Measurements from ENCODE around the gene C9orf78.

C9orf78 gene

GRCh38 chr9:129854588-129855110, 19.6 kb upstream of the C9orf78 start:
- CTCF ChIA-PET = no interaction called here
- POLR2A ChIA-PET = no interaction called here
- TF ChIP-seq HDGF (IDR thresholded peaks at IDR 0.05; ENCODE audit: borderline replicate concordance) (no peak), ARNT (IDR thresholded peaks at IDR 0.05) (no peak), LEF1 (IDR thresholded peaks at IDR 0.05; ENCODE audit: borderline replicate concordance) (no peak), L3MBTL2 (conservative IDR thresholded peaks at IDR 0.05) (no peak), ELF4 (IDR thresholded peaks at IDR 0.05) (no peak), SUZ12 (IDR thresholded peaks at IDR 0.05) (no peak), FOXA1 (IDR thresholded peaks at IDR 0.05) (no peak), BHLHE40 (IDR thresholded peaks at IDR 0.05; ENCODE audit: borderline replicate concordance) (no peak), CTBP1 (IDR thresholded peaks at IDR 0.05; ENCODE audit: borderline replicate concordance) (no peak), PKNOX1 (IDR thresholded peaks at IDR 0.05) (no peak), FOXK2 (IDR thresholded peaks at IDR 0.05) (no peak), NFRKB (IDR thresholded peaks at IDR 0.05) (no peak), TARDBP (IDR thresholded peaks at IDR 0.05) (no peak), ZNF384 (IDR thresholded peaks at IDR 0.05) (no peak), SP1 (IDR thresholded peaks at IDR 0.05) (no peak), FOXM1 (IDR thresholded peaks at IDR 0.05; ENCODE audit: borderline replicate concordance) (no peak)
- DNase-seq (ENCODE audit: extremely low spot score) = no peak

GRCh38 chr9:129853614-129854013, 18.5 kb upstream of the C9orf78 start:
- ChIA-PET POLR2A (no interaction called here), CTCF (no interaction called here)
- no peak for TF ChIP-seq FOXA1 (IDR thresholded peaks at IDR 0.05)
- no peak for TF ChIP-seq ZNF384 (IDR thresholded peaks at IDR 0.05)
- no peak for TF ChIP-seq FOXK2 (IDR thresholded peaks at IDR 0.05)
- no peak for TF ChIP-seq ELF4 (IDR thresholded peaks at IDR 0.05)
- TF ChIP-seq SUZ12 (IDR thresholded peaks at IDR 0.05) = no peak
- TF ChIP-seq ARNT (IDR thresholded peaks at IDR 0.05) = no peak
- TF ChIP-seq NFRKB (IDR thresholded peaks at IDR 0.05) = no peak
- no peak for TF ChIP-seq TARDBP (IDR thresholded peaks at IDR 0.05)
- TF ChIP-seq SP1 (IDR thresholded peaks at IDR 0.05) = no peak
- no peak for TF ChIP-seq BHLHE40 (IDR thresholded peaks at IDR 0.05; ENCODE audit: borderline replicate concordance)
- no peak for TF ChIP-seq FOXM1 (IDR thresholded peaks at IDR 0.05; ENCODE audit: borderline replicate concordance)
- no peak for TF ChIP-seq HDGF (IDR thresholded peaks at IDR 0.05; ENCODE audit: borderline replicate concordance)
- TF ChIP-seq LEF1 (IDR thresholded peaks at IDR 0.05; ENCODE audit: borderline replicate concordance) = no peak
- DNase-seq (ENCODE audit: extremely low spot score) = no peak

GRCh38 chr9:129852579-129852978, 17.5 kb upstream of the C9orf78 start:
- TF ChIP-seq SP1 (IDR thresholded peaks at IDR 0.05) (no peak), FOXK2 (IDR thresholded peaks at IDR 0.05) (no peak), ARNT (IDR thresholded peaks at IDR 0.05) (no peak), HDGF (IDR thresholded peaks at IDR 0.05; ENCODE audit: borderline replicate concordance) (no peak), L3MBTL2 (conservative IDR thresholded peaks at IDR 0.05) (no peak)
- POLR2A ChIA-PET = no interaction called here
- DNase-seq (ENCODE audit: extremely low spot score) = no peak
- CTCF ChIA-PET = no interaction called here

- CTCF ChIA-PET = interaction anchor here (0.6 kb wide), 1 partner anchor 11 kb away, joined by 4 read pairs; no protein-coding TSS in a partner anchor
- DNase-seq (ENCODE audit: extremely low spot score) = no peak
- POLR2A ChIA-PET = no interaction called here
- TF ChIP-seq CTBP1 (IDR thresholded peaks at IDR 0.05; ENCODE audit: borderline replicate concordance) = no peak
These were observed 16.7 kb upstream of the C9orf78 start for GRCh38 chr9:129851821-129852220.

- no peak for DNase-seq (ENCODE audit: extremely low spot score)
- no peak for TF ChIP-seq NFRKB (IDR thresholded peaks at IDR 0.05)
- TF ChIP-seq SUZ12 (IDR thresholded peaks at IDR 0.05) = no peak
- TF ChIP-seq SP1 (IDR thresholded peaks at IDR 0.05) = no peak
- TF ChIP-seq L3MBTL2 (conservative IDR thresholded peaks at IDR 0.05) = no peak
- no peak for TF ChIP-seq ELF4 (IDR thresholded peaks at IDR 0.05)
- TF ChIP-seq BHLHE40 (IDR thresholded peaks at IDR 0.05; ENCODE audit: borderline replicate concordance) = no peak
- no peak for TF ChIP-seq HDGF (IDR thresholded peaks at IDR 0.05; ENCODE audit: borderline replicate concordance)
- no peak for TF ChIP-seq FOXM1 (IDR thresholded peaks at IDR 0.05; ENCODE audit: borderline replicate concordance)
- no peak for TF ChIP-seq LEF1 (IDR thresholded peaks at IDR 0.05; ENCODE audit: borderline replicate concordance)
- no peak for TF ChIP-seq TARDBP (IDR thresholded peaks at IDR 0.05)
- CTCF ChIA-PET = interaction anchor here (0.6 kb wide), 1 partner anchor 12 kb away, joined by 4 read pairs; no protein-coding TSS in a partner anchor
- POLR2A ChIA-PET = no interaction called here
These were observed 15.9 kb upstream of the C9orf78 start for GRCh38 chr9:129850821-129851550.

GRCh38 chr9:129849901-129850300, 14.8 kb upstream of the C9orf78 start:
- POLR2A ChIA-PET = no interaction called here
- no peak for DNase-seq (ENCODE audit: extremely low spot score)
- no peak for TF ChIP-seq SUZ12 (IDR thresholded peaks at IDR 0.05)
- no peak for TF ChIP-seq LEF1 (IDR thresholded peaks at IDR 0.05; ENCODE audit: borderline replicate concordance)
- no peak for TF ChIP-seq FOXM1 (IDR thresholded peaks at IDR 0.05; ENCODE audit: borderline replicate concordance)
- no peak for TF ChIP-seq FOXK2 (IDR thresholded peaks at IDR 0.05)
- TF ChIP-seq ZNF384 (IDR thresholded peaks at IDR 0.05) = no peak
- TF ChIP-seq FOXA1 (IDR thresholded peaks at IDR 0.05) = no peak
- no peak for TF ChIP-seq ARNT (IDR thresholded peaks at IDR 0.05)
- CTCF ChIA-PET = interaction anchor here (0.5 kb wide), 1 partner anchor 86 kb away, joined by 3 read pairs; no protein-coding TSS in a partner anchor

GRCh38 chr9:129848712-129849441, 13.8 kb upstream of the C9orf78 start:
- TF ChIP-seq NFRKB (IDR thresholded peaks at IDR 0.05) (no peak), FOXM1 (IDR thresholded peaks at IDR 0.05; ENCODE audit: borderline replicate concordance) (no peak), BHLHE40 (IDR thresholded peaks at IDR 0.05; ENCODE audit: borderline replicate concordance) (no peak), PKNOX1 (IDR thresholded peaks at IDR 0.05) (no peak)
- ChIA-PET CTCF (no interaction called here), POLR2A (interaction anchor here (0.6 to 1.2 kb wide), 2 partner anchors 10 to 16 kb away, joined by 3 read pairs; no protein-coding TSS in a partner anchor)
- no peak for DNase-seq (ENCODE audit: extremely low spot score)
